DOHH2 (cell line): ENCODE measurements around the gene MBD3L5.
"Not testable (repeated sequence)": the region's sequence is repeated elsewhere in the genome, so short reads cannot be mapped to it uniquely, and the experiment has no call there.

Experiments used
- CTCF ChIP-seq: fragments of 200-600 bp; sonication (generic); IDR thresholded peaks from one replicate; pipeline ENCODE4 v1.5.1; 2014; ENCODE audit warnings: antibody characterized with exemption, mild to moderate bottlenecking, low read depth, low read length; ENCODE audit not compliant: poor library complexity, severe bottlenecking
- EZH2phosphoT487 ChIP-seq: fragments of 200-600 bp; sonication (generic); IDR thresholded peaks from 2 replicates; pipeline ENCODE4 v1.6.1; 2017; ENCODE audit warnings: borderline replicate concordance, mild to moderate bottlenecking, antibody characterized with exemption, low read length, moderate library complexity, mixed read lengths

GRCh38 chr19:7052896-7053295 lies 22.5 kb downstream of the MBD3L5 start:
- TF ChIP-seq EZH2phosphoT487, CTCF: not testable (repeated sequence)
